Osteocyte (in vitro differentiated cells): ENCODE data around the gene NASP. TPM values are rescaled to one million over a fixed set of nuclear protein-coding genes. Genes with fewer than 3 reads are reported as not detected.

Source experiments
- DNase-seq: peaks from one replicate; pipeline ENCODE4 v3.0.0; 2021; ENCODE audit warnings: mixed read lengths; ENCODE audit not compliant: unreplicated experiment; ENCODE audit errors: extremely low spot score
- H3K27ac Mint-ChIP-seq: one replicate; pipeline ENCODE4 v1.8.0; 2021; ENCODE audit warnings: mild to moderate bottlenecking, mixed read lengths; ENCODE audit not compliant: unreplicated experiment
- H3K27me3 Mint-ChIP-seq: one replicate; pipeline ENCODE4 v1.8.0; 2021; ENCODE audit warnings: mixed read lengths; ENCODE audit not compliant: unreplicated experiment
- H3K36me3 Mint-ChIP-seq: one replicate; pipeline ENCODE4 v1.8.0; 2021; ENCODE audit warnings: mixed read lengths; ENCODE audit not compliant: unreplicated experiment
- H3K4me1 Mint-ChIP-seq: one replicate; pipeline ENCODE4 v1.8.0; 2021; ENCODE audit warnings: mixed read lengths; ENCODE audit not compliant: unreplicated experiment
- H3K4me3 Mint-ChIP-seq: one replicate; pipeline ENCODE4 v1.8.0; 2021; ENCODE audit warnings: mild to moderate bottlenecking, moderate library complexity, mixed read lengths; ENCODE audit not compliant: unreplicated experiment
- H3K9me3 Mint-ChIP-seq: one replicate; pipeline ENCODE4 v1.8.0; 2021; ENCODE audit warnings: mixed read lengths; ENCODE audit not compliant: unreplicated experiment
- total RNA-seq: library from RNA; stranded (reverse); gene quantifications from 2 replicates; pipeline ENCODE4 v1.2.1, GENCODE V29; 2021
- TF ChIP-seq, protein P1 (sequence below): fragments of 200-600 bp; sonication (generic); IDR thresholded peaks from 2 replicates; pipeline ENCODE4 v1.5.0; 2021; ENCODE audit warnings: antibody characterized with exemption, mild to moderate bottlenecking, moderate library complexity

NASP gene
- total RNA-seq, 1 donor from 2014 or later, result 72.5 TPM

- H3K27me3 Mint-ChIP-seq, result no peaks in the 10 kb centered on the region
- no peak for DNase-seq
- peaks cover 9% of the 10 kb centered on the region for H3K4me1 Mint-ChIP-seq
- peaks cover 20% of the 10 kb centered on the region for H3K36me3 Mint-ChIP-seq
- no peak overlapping the region for H3K4me3 Mint-ChIP-seq
- peak overlapping the region; percentile 76 for H3K27ac Mint-ChIP-seq
- TF ChIP-seq, protein P1, sequence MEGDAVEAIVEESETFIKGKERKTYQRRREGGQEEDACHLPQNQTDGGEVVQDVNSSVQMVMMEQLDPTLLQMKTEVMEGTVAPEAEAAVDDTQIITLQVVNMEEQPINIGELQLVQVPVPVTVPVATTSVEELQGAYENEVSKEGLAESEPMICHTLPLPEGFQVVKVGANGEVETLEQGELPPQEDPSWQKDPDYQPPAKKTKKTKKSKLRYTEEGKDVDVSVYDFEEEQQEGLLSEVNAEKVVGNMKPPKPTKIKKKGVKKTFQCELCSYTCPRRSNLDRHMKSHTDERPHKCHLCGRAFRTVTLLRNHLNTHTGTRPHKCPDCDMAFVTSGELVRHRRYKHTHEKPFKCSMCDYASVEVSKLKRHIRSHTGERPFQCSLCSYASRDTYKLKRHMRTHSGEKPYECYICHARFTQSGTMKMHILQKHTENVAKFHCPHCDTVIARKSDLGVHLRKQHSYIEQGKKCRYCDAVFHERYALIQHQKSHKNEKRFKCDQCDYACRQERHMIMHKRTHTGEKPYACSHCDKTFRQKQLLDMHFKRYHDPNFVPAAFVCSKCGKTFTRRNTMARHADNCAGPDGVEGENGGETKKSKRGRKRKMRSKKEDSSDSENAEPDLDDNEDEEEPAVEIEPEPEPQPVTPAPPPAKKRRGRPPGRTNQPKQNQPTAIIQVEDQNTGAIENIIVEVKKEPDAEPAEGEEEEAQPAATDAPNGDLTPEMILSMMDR, result no peak
- H3K9me3 Mint-ChIP-seq, result no peaks in the 10 kb centered on the region
Measured at GRCh38 chr1:45557422-45557944, 26.4 kb upstream of the NASP start.

DNA sequence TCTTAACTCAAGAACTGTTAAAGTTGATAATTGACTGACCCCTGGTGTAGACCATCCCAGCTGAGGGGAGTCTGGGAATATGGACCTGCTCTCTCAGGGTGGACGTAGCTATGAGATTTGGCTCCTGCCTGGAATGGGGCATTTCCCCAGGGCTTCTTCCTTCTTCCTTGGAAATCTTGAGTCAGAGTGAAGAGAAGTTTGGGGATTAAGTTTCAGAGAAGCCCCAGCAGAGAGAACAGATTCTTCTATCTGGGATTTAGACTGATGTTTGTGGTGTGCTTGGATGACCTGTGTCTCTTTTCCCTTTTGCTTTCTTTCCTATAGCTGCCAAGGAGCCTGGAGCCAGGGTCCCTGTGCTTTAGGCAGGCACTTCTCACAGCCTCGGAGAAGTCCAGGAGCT lies 20.0 kb upstream of the NASP start:
- Mint-ChIP-seq H3K4me1 (peaks cover 8% of the 10 kb centered on the region), H3K9me3 (no peaks in the 10 kb centered on the region), H3K27me3 (no peaks in the 10 kb centered on the region), H3K36me3 (peaks cover 32% of the 10 kb centered on the region), H3K27ac (peak overlapping the region; percentile 62), H3K4me3 (no peak overlapping the region)
- DNase-seq, result no peak
- TF ChIP-seq, protein P1, result no peak

DNA sequence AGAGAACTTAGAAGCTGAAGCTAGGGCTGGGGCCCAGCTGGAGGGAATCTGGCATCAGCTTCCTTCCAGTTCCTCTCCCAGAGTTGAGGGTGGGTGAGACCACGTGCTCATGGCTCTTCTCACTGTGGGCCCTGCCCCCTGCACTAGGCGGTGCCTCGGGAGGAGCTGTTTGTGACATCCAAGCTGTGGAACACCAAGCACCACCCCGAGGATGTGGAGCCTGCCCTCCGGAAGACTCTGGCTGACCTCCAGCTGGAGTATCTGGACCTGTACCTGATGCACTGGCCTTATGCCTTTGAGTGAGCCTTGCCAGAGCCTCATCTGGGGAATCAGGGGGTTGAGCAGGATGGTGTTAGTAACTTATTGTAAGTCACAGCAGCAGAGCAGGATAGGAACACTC lies 17.1 kb upstream of the NASP start:
- TF ChIP-seq, protein P1, result no peak
- Mint-ChIP-seq H3K27ac (no peak overlapping the region), H3K9me3 (no peaks in the 10 kb centered on the region), H3K4me1 (peaks cover 4% of the 10 kb centered on the region), H3K4me3 (no peak overlapping the region), H3K27me3 (no peaks in the 10 kb centered on the region), H3K36me3 (peaks cover 28% of the 10 kb centered on the region)
- DNase-seq, result no peak

DNA sequence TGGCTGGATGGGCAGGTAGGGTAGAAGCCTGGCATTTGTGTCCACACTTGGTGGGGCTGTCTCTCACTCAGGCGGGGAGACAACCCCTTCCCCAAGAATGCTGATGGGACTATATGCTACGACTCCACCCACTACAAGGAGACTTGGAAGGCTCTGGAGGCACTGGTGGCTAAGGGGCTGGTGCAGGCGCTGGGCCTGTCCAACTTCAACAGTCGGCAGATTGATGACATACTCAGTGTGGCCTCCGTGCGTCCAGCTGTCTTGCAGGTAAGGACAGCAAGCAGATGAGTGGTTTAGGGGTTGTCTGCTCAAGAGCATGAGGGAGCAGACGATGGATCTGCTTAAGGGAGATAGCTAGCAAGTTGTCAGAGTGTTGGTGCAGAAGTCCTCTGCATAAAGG lies 15.9 kb upstream of the NASP start:
- Mint-ChIP-seq H3K4me3 (no peak overlapping the region), H3K27ac (no peak overlapping the region), H3K9me3 (no peaks in the 10 kb centered on the region), H3K36me3 (peaks cover 24% of the 10 kb centered on the region), H3K27me3 (no peaks in the 10 kb centered on the region), H3K4me1 (peaks cover 4% of the 10 kb centered on the region)
- TF ChIP-seq, protein P1, result no peak
- DNase-seq, result no peak

DNA sequence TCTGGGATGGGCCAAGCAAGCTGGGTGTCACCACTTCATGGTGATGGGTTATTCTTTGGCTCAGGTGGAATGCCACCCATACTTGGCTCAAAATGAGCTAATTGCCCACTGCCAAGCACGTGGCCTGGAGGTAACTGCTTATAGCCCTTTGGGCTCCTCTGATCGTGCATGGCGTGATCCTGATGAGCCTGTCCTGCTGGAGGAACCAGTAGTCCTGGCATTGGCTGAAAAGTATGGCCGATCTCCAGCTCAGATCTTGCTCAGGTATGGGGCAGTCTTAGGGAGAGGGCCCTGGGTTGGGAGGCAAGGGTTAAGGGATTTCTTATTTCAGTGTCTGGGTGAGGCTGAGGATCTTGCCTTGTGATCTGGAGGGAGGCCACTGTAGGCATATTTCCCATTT lies 15.4 kb upstream of the NASP start:
- TF ChIP-seq, protein P1, result no peak
- Mint-ChIP-seq H3K27ac (no peak overlapping the region), H3K4me1 (peaks cover 4% of the 10 kb centered on the region), H3K4me3 (no peak overlapping the region), H3K9me3 (no peaks in the 10 kb centered on the region), H3K27me3 (no peaks in the 10 kb centered on the region), H3K36me3 (peaks cover 23% of the 10 kb centered on the region)
- no peak for DNase-seq
